GM12878 (cell line): ENCODE measurements around the gene TNFSF12. TPM values are rescaled to one million over a fixed set of nuclear protein-coding genes. Genes with fewer than 3 reads are reported as not detected.
A peak's percentile ranks its signal among the peaks of the same experiment; 100 is the strongest.

Experiments
- ATAC-seq: fragments of 200-7000 bp; cut with Tn5 transposase; 3 replicates; pipeline ENCODE4 v1.9.1; 2020; ENCODE audit warnings: mild to moderate bottlenecking, moderate library complexity
- BruUV-seq: library from RNA; stranded (reverse); fragments of 400-500 nt; replicated peaks from 2 replicates; lab custom pipeline; 2021; lab: Mats Ljungman, UMichigan
- CTCF ChIA-PET: fragments of 300-600 bp; sonication (Branson Sonifier 250); formaldehyde crosslinking; extraction: SDS; loops from one replicate; lab custom pipeline; 2021; ENCODE audit warnings: inconsistent platforms; lab: Yijun Ruan, JAX
- POLR2A ChIA-PET: fragments of 350-600 bp; formaldehyde crosslinking; extraction: SDS; loops from one replicate; lab custom pipeline; 2021; ENCODE audit warnings: inconsistent platforms; lab: Charles Lee
- RAD21 ChIA-PET: fragments of 300-600 bp; sonication (Branson Sonifier 250); formaldehyde crosslinking; loops from one replicate; lab custom pipeline; 2023; ENCODE audit warnings: antibody characterized with exemption; ENCODE audit not compliant: unreplicated experiment; lab: Charles Lee
- SMC1A ChIA-PET: fragments of 300-600 bp; sonication (Branson Sonifier 250); formaldehyde crosslinking; loops from one replicate; lab custom pipeline; 2023; ENCODE audit not compliant: unreplicated experiment, uncharacterized antibody; lab: Charles Lee
- DNase-seq: peaks from one replicate; pipeline ENCODE4 v3.0.0-alpha.2; 2011; ENCODE audit warnings: low read depth, low spot score
- FAIRE-seq: peaks from 3 replicates; lab custom pipeline; 2011; peaks lifted over from hg19 to GRCh38; lab: Jason Lieb, UNC
- H2AFZ ChIP-seq: 2 replicates; pipeline ENCODE4 v1.6.0; 2011; ENCODE audit warnings: low read depth, low read length, control low read depth; ENCODE audit not compliant: control insufficient read depth
- H3K27ac ChIP-seq: 2 replicates; pipeline ENCODE4 v1.5.1; 2011; ENCODE audit warnings: control low read depth; ENCODE audit not compliant: control insufficient read depth, insufficient read depth
- H3K27me3 ChIP-seq, 2 experiments: replicated peaks in 1 of 2; 2 replicates each; pipeline versions ENCODE4 v1.6.0 to v1.6.1; 2011; ENCODE audit warnings: low read length in 1 of 2; ENCODE audit not compliant: control insufficient read depth in 2 of 2, insufficient read depth in 2 of 2
- H3K36me3 ChIP-seq, 2 experiments: 2 replicates each; pipeline ENCODE4 v1.5.1; 2011; ENCODE audit warnings: low read length in 1 of 2; ENCODE audit not compliant: control insufficient read depth in 2 of 2, insufficient read depth in 2 of 2
- H3K4me1 ChIP-seq: 2 replicates; pipeline ENCODE4 v1.6.1; 2011; ENCODE audit warnings: mild to moderate bottlenecking, low read length, moderate library complexity, mixed read lengths; ENCODE audit not compliant: control insufficient read depth, insufficient read depth
- H3K4me2 ChIP-seq: 2 replicates; pipeline ENCODE4 v1.6.0; 2011; ENCODE audit warnings: control low read depth; ENCODE audit not compliant: control insufficient read depth, insufficient read depth
- H3K4me3 ChIP-seq: fragments of 200-600 bp; sonication (generic); 2 replicates; pipeline ENCODE4 v1.5.1; 2016
- H3K79me2 ChIP-seq: 2 replicates; pipeline ENCODE4 v1.6.0; 2011; ENCODE audit warnings: low read length; ENCODE audit not compliant: control insufficient read depth, insufficient read depth
- H3K9ac ChIP-seq: 2 replicates; pipeline ENCODE4 v1.8.0; 2011; ENCODE audit warnings: low read length, control low read depth, mixed read lengths; ENCODE audit not compliant: control insufficient read depth, insufficient read depth
- H3K9me3 ChIP-seq: replicated peaks from 3 replicates; pipeline ENCODE4 v1.5.1; 2011; ENCODE audit warnings: mild to moderate bottlenecking, low read length; ENCODE audit not compliant: control insufficient read depth, insufficient read depth
- H4K20me1 ChIP-seq: 2 replicates; pipeline ENCODE4 v1.6.0; 2011; ENCODE audit not compliant: control insufficient read depth, insufficient read depth
- ATF7 ChIP-seq: fragments of 450-650 bp; IDR thresholded peaks from 2 replicates; pipeline ENCODE4 v1.6.1; 2016; ENCODE audit warnings: low read depth, mild to moderate bottlenecking
- BACH1 ChIP-seq: fragments of 450-650 bp; IDR thresholded peaks from 2 replicates; pipeline ENCODE4 v1.6.1; 2017; ENCODE audit warnings: mild to moderate bottlenecking, borderline replicate concordance
- BCL3 ChIP-seq: IDR thresholded peaks from 2 replicates; pipeline ENCODE4 v1.6.1; 2011; ENCODE audit warnings: borderline replicate concordance, low read depth, mild to moderate bottlenecking, moderate library complexity, low read length; ENCODE audit not compliant: insufficient read depth, poor library complexity, severe bottlenecking
- CBFB ChIP-seq: IDR thresholded peaks from 2 replicates; pipeline ENCODE4 v1.6.1; 2016; ENCODE audit warnings: antibody characterized with exemption, low read depth
- HCFC1 ChIP-seq: fragments of 150-350 bp; IDR thresholded peaks from 2 replicates; pipeline ENCODE4 v1.6.1; 2014; ENCODE audit warnings: low read length
- MXI1 ChIP-seq: fragments of 150-350 bp; IDR thresholded peaks from 2 replicates; pipeline ENCODE4 v1.6.1; 2011; ENCODE audit warnings: low read depth, mild to moderate bottlenecking, inconsistent platforms, low read length, improper control_type of control experiment
- MYB ChIP-seq: fragments of 150-350 bp; IDR thresholded peaks from 2 replicates; pipeline ENCODE4 v1.6.1; 2014; ENCODE audit warnings: mild to moderate bottlenecking, low read depth, low read length, borderline replicate concordance
- PAX5 ChIP-seq: IDR thresholded peaks from 2 replicates; pipeline ENCODE4 v1.6.1; 2011; ENCODE audit warnings: low read depth, low read length, borderline replicate concordance
- POLR2A ChIP-seq: IDR thresholded peaks from 2 replicates; pipeline ENCODE4 v1.6.1; 2011; ENCODE audit warnings: low read depth, mild to moderate bottlenecking, low read length
- POLR2AphosphoS5 ChIP-seq: IDR thresholded peaks from 2 replicates; pipeline ENCODE4 v1.6.1; 2011; ENCODE audit warnings: mild to moderate bottlenecking, low read length, inconsistent platforms
- PRDM15 ChIP-seq: fragments of 450-650 bp; formaldehyde crosslinking; IDR thresholded peaks from 2 replicates; pipeline ENCODE4 v1.4.0; 2020; ENCODE audit warnings: mild to moderate bottlenecking, moderate library complexity
- RUNX3 ChIP-seq: IDR thresholded peaks from 2 replicates; pipeline ENCODE4 v1.6.1; 2012; ENCODE audit warnings: low read length, inconsistent platforms
- SPI1 ChIP-seq: IDR thresholded peaks from 2 replicates; pipeline ENCODE4 v1.6.1; 2011; ENCODE audit warnings: low read depth, mild to moderate bottlenecking, low read length, moderate library complexity, borderline replicate concordance; ENCODE audit not compliant: insufficient read depth
- STAT1 ChIP-seq: fragments of 450-650 bp; conservative IDR thresholded peaks from 2 replicates; pipeline ENCODE4 v1.6.1; 2014; ENCODE audit warnings: antibody characterized with exemption, mild to moderate bottlenecking
- ZBED1 ChIP-seq: IDR thresholded peaks from 2 replicates; pipeline ENCODE4 v1.6.1; 2016; ENCODE audit warnings: borderline replicate concordance
- ZBTB4 ChIP-seq: fragments of 450-650 bp; formaldehyde crosslinking; IDR thresholded peaks from 2 replicates; pipeline ENCODE4 v1.4.0; 2022; ENCODE audit warnings: mild to moderate bottlenecking, moderate library complexity
- WGBS: methylation state at CpG from one replicate; pipeline ENCODE4 v1.1.6; 2016; ENCODE audit warnings: low lambda C conversion rate; ENCODE audit not compliant: insufficient replicate concordance, insufficient coverage; ENCODE audit errors: missing lambda C conversion rate; 5-methylcytosine and 5-hydroxymethylcytosine counted together
- in situ Hi-C: fragments of 300-500 bp; cut with MboI; formaldehyde crosslinking; loops from 9 replicates; pipeline ENCODE4 v1.14.3; 2018; ENCODE audit warnings: mixed read lengths
- intact Hi-C: fragments of 100-400 bp; cut with micrococcal nuclease; formaldehyde crosslinking; loops from one replicate; pipeline ENCODE4 v1.14.2; 2022; ENCODE audit not compliant: unreplicated experiment
- polyA plus RNA-seq, 11 experiments: library from polyadenylated mRNA; depleted of rRNA in 4 of 11; unstranded in 6 of 11; stranded (reverse) in 5 of 11; fragments of >200 nt; fragmentation: Nextera tagmentation in 4 of 11; fragmentation: Illumina TruSeq in 1 of 11; extraction: Ambion mirVana in 4 of 11; extraction: Trizol in 1 of 11; gene quantifications; 1 replicate in 1 of 11; 2 replicates in 10 of 11; pipeline versions ENCODE4 v1.2.1 to v1.2.3, GENCODE V29; 2011 to 2016; ENCODE audit warnings: inconsistent platforms in 2 of 11, missing spikeins in 2 of 11, low read depth in 1 of 11
- total RNA-seq, 4 experiments: library from RNA; depleted of rRNA in 3 of 4; stranded (reverse); fragments of >200 nt in 3 of 4; fragmentation: Illumina TruSeq in 1 of 4; extraction: Trizol in 1 of 4; gene quantifications; 2 replicates each; pipeline versions ENCODE4 v1.2.1 to v1.2.3, GENCODE V29; 2013 to 2021

Gene TNFSF12
- total and polyA plus RNA-seq, 10 of the 15 experiments (the other 5 are each of a cell fraction or from before 2014, with no cell fraction given): 0.32 to 7.0 (median 2.6) TPM

- H3K36me3 ChIP-seq: peaks cover 36 to 49% of the 10 kb centered on the region in 2 experiments
- ChIA-PET SMC1A (no interaction called here), CTCF (no interaction called here), POLR2A (no interaction called here), RAD21 (no interaction called here)
- ATAC-seq (no peak), DNase-seq (no peak), FAIRE-seq (no peak)
- WGBS: 60% methylated on average over 17 of the region's 17 CpGs
- no TSS peak for BruUV-seq
- intact Hi-C loops: no loop called here
- H3K27me3 ChIP-seq: no peaks in the 10 kb centered on the region
- peak overlapping the region; percentile 38; the same call in 1 of the 2 replicates for H3K4me2 ChIP-seq
- H3K9me3 ChIP-seq: no peaks in the 10 kb centered on the region
- no peak overlapping the region for H3K4me3 ChIP-seq
- in situ Hi-C loops: no loop called here
- peaks cover 55% of the 10 kb centered on the region for H3K79me2 ChIP-seq
- no peak overlapping the region for H2AFZ ChIP-seq
- no peak overlapping the region for H3K27ac ChIP-seq
- no peak overlapping the region; the same call in 1 of the 2 replicates for H3K9ac ChIP-seq
- H4K20me1 ChIP-seq: peaks cover 25% of the 10 kb centered on the region
- H3K4me1 ChIP-seq: peaks cover 46% of the 10 kb centered on the region
- TF ChIP-seq PAX5: no peak
- TF ChIP-seq BCL3: no peak
- no peak for TF ChIP-seq HCFC1
- TF ChIP-seq MYB: no peak
- no peak for TF ChIP-seq RUNX3
- TF ChIP-seq ZBTB4: no peak
- TF ChIP-seq PRDM15 (CRISPR knock-in tag): no peak
- no peak for TF ChIP-seq MXI1
- peak; percentile 75; the same call in 1 of the 2 replicates for TF ChIP-seq POLR2AphosphoS5
- no peak for TF ChIP-seq SPI1
- TF ChIP-seq CBFB: 0 out of 2 replicates have a peak, but pooled peaks have one; percentile 24
- TF ChIP-seq ATF7: no peak
- 0 out of 2 replicates have a peak, but pooled peaks have one; percentile 6 for TF ChIP-seq ZBED1
- peak; percentile 25; the same call in 1 of the 2 replicates for TF ChIP-seq BACH1
- no peak for TF ChIP-seq STAT1
- peak; percentile 58; the same call in 1 of the 2 replicates for TF ChIP-seq POLR2A
Observed at GRCh38 chr17:7577327-7578199, 28.7 kb downstream of the TNFSF12 start.
